Stomach (tissue), 4 donors: Measurements from ENCODE around the gene KBTBD8.

Experiments
- CTCF ChIP-seq, 7 experiments: fragments of 450-650 bp in 4 of 7; fragments of 200-600 bp in 3 of 7; sonication (generic) in 3 of 7; IDR thresholded peaks; one replicate each; pipeline ENCODE4 v1.5.1; 2016 to 2019; ENCODE audit warnings: antibody characterized with exemption in 7 of 7, control low read depth in 2 of 7, mild to moderate bottlenecking in 1 of 7
- EP300 ChIP-seq: sonication (generic); formaldehyde crosslinking; IDR thresholded peaks from one replicate; pipeline ENCODE4 v1.6.1; 2017; ENCODE audit warnings: antibody characterized with exemption
- POLR2AphosphoS5 ChIP-seq, 3 donors: sonication (generic); formaldehyde crosslinking; IDR thresholded peaks; one replicate each; pipeline ENCODE4 v1.6.1; 2016; ENCODE audit warnings: antibody characterized with exemption in 3 of 3

GRCh38 chr3:67048067-67048714 lies 50.1 kb downstream of the KBTBD8 start:
- no peak for TF ChIP-seq POLR2AphosphoS5 (IDR thresholded peaks at IDR 0.05)
- no peak for TF ChIP-seq CTCF (IDR thresholded peaks at IDR 0.05)
- TF ChIP-seq EP300, result no peak
